ENCODE results near the gene PI3.

- TF ChIP-seq CTCF (IDR thresholded peaks at IDR 0.05), result no peak
- no peak for TF ChIP-seq POLR2A (IDR thresholded peaks at IDR 0.05)
Measured at GRCh38 chr20:45193331-45193730, 18.6 kb downstream of the PI3 start.

All from breast epithelium (tissue), 3 donors.